Fibroblast of the aortic adventitia (primary cell): Measurements from ENCODE around the gene LRRC4B. TPM values are rescaled to one million over a fixed set of nuclear protein-coding genes. Genes with fewer than 3 reads are reported as not detected.

Source experiments
- DNase-seq: peaks from one replicate; pipeline ENCODE4 v3.0.0-alpha.2; 2010; ENCODE audit warnings: low read depth
- H3K4me3 ChIP-seq: 2 replicates; pipeline ENCODE4 v1.5.1; 2011; ENCODE audit warnings: low read depth, mild to moderate bottlenecking, control low read depth, low read length, moderate library complexity
- total RNA-seq: library from RNA; depleted of rRNA; stranded (reverse); fragments of >200 nt; gene quantifications from 2 replicates; pipeline ENCODE4 v1.2.3, GENCODE V29; 2012; ENCODE audit warnings: low replicate concordance
- TF ChIP-seq, protein P1 (sequence below): IDR thresholded peaks from 2 replicates; pipeline ENCODE4 v1.5.1; 2011; ENCODE audit warnings: mild to moderate bottlenecking, low read length, control low read depth, inconsistent platforms; ENCODE audit not compliant: insufficient read depth

LRRC4B gene
- total RNA-seq, 1 donor, result not detected

DNA sequence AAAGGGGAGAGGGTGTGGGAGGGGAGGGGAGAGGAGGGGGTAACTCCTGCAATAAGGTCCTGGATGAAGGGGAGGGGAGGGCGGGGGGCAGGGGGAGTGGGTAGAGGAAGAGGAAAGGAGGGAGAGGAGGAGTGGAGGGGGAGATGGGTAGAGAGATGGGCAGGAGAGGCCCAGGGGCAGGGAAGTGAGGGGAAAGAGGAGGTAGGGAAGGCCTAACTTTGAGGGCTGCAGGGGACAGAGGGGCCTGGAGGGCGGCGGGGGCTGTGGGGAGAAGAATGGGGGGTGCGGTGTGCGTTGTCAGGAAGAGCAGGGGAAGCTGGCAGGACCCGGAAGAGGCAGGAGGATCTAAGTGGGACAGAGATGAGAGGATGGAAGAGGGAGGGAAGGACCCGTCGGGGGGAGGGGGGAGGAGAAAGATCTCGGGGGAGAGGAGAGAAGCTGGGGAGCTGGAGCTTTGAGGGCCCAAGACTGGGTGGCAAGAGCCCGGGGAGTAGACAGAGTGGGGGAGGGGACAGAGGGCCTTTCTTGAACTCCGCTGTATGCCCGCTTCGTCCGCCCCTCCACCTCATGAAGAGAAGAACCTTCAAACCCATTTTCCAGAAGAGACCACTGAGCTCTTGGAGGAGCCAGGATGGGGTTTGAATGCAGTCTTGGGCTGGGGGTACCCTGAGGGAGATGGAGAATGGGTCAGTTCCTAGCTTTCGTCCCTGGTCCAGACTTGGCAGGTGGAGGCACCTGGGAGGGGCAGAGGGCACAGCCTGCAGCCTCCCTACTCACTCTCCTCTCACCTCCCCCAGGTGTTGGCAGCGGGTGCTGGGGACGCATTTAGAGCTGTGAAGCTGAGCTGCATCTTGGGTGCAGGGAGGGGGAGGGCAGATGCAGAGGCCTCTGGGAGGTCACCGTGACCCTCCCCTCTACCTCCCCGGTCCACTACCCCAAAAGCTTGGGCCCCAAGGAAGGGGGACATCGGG lies 778 bp upstream of the LRRC4B start:
- DNase-seq, result no peak
- H3K4me3 ChIP-seq, result no peak overlapping the region
- TF ChIP-seq, protein P1, sequence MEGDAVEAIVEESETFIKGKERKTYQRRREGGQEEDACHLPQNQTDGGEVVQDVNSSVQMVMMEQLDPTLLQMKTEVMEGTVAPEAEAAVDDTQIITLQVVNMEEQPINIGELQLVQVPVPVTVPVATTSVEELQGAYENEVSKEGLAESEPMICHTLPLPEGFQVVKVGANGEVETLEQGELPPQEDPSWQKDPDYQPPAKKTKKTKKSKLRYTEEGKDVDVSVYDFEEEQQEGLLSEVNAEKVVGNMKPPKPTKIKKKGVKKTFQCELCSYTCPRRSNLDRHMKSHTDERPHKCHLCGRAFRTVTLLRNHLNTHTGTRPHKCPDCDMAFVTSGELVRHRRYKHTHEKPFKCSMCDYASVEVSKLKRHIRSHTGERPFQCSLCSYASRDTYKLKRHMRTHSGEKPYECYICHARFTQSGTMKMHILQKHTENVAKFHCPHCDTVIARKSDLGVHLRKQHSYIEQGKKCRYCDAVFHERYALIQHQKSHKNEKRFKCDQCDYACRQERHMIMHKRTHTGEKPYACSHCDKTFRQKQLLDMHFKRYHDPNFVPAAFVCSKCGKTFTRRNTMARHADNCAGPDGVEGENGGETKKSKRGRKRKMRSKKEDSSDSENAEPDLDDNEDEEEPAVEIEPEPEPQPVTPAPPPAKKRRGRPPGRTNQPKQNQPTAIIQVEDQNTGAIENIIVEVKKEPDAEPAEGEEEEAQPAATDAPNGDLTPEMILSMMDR, result no peak

DNA sequence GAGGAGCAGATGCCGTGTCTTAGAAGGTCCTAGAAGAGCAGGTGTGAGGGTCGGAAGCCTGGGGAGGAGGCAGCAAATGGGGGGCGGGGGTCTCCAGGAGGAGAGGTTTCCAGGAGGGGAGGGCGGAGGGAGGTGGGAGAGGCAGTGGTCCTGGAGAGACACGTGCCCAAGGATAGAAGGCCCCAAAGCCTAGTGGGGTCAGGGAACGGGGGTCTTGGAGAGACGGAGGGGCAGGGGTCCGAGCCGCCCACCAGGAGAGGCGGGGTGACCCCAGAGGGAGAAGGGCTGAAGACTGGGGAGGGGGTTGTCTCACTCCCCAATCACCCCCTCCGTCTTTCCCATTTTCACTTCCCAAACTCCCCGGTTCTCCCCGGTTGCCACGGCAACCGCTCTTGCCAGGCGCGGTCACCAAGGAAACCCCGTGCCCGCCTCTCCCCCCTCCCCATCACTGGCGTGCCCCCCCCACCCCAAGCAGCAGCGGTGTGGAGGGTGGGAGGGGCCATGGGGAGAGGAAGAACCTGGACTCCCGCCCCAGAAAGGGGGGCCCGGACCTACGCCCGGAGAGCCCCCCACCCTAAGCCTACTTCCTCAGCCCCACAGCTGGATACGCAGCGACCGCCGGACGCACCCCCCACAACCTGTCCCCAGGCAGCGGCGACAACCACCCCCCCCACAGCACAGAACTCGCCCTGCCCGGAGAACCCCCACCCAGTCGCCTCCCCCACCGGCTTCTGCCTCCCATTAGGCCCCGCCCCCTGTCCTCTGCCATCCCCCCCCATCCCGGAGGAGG lies 988 bp downstream of the LRRC4B start:
- no peak overlapping the region for H3K4me3 ChIP-seq
- no peak for DNase-seq
- TF ChIP-seq, protein P1, result no peak

DNA sequence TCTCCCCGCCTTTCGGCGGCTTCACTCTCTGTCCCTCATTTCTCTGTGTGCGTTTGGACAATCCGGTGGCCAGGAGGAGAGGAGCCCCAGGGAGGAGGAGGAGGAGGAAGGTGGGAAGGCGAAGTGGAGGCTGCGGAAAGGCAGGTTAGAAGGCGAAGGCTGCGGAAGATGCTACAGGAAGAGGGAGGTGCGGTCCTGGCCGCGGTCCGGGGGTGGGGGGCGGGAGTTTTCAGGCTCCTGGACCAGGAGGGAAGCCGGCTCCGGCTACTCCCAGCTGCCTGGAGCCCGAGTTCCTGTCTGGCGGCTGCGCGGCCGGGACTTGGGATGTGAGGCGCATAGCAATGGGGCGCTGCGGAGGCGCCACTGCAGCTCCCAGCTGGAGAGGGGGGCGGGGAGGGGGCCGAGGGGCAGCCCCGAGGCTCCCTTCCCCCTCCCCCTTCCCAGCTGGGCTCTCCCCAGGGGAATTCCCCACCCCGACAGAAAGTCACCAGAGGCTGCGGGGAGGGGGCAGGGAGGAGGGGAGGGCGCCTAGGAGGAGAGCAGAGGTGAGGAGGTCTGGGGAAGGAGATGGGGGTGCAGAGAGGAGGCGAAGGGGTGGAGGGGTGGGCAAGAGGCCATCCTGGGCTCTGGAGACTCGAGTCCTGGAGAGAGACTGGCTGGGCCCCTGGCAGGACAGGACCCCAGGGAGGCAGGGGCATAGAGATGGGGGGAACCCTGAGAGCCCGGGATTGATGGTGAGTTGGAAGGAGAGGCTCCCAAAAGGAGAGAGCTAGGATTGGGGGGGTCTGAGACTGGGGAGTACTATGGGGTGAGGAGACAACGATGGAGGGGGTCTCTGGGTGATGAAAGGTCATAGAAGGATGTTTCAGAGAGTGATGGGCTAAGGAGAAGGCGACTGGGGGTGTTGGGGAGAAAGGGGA lies 2.0 kb downstream of the LRRC4B start:
- DNase-seq, result no peak
- no peak overlapping the region for H3K4me3 ChIP-seq
- TF ChIP-seq, protein P1, result no peak

DNA sequence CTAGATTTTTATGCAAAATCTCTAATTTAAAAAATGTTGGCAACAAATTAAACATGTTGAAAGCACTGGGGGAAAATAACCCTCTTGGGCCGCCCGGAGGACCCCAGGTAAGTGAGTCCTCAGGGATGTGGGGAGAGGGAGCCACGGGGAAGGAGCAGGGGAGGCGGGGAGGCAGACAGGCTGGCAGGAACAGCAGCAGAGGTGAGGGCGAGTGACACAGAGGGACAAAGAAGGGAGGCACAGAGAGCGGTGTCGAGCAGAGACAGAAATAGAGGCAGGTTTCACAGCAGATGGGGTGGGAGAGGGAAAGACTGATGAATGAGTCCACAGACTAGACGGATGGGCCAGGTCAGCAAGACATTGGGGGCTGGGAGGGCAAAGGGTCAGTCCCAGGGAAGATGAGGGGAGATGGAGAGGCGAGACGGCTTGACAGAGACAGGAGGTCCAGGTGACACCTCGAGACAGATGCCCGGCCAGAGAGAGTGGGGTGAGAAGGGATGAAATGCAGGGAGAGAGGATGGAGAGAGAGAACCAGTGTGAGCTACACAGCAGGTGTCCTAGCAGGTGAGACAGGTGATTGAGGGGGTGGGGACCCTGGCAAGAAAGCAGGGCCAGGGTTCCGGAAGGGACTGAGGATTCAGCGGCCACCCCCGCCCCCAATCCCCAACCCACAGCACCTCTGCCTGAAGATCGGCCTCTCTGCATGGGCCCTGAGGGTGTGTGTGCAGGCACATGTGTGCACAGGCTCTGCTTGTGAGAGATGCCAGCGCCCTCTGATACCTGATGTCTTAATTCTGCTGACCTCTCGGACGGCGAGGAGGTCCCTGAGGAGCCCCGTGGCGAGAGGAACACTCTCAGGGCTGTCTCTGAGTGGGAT lies 3.8 kb downstream of the LRRC4B start:
- TF ChIP-seq, protein P1, result no peak
- no peak for DNase-seq
- H3K4me3 ChIP-seq, result no peak overlapping the region

DNA sequence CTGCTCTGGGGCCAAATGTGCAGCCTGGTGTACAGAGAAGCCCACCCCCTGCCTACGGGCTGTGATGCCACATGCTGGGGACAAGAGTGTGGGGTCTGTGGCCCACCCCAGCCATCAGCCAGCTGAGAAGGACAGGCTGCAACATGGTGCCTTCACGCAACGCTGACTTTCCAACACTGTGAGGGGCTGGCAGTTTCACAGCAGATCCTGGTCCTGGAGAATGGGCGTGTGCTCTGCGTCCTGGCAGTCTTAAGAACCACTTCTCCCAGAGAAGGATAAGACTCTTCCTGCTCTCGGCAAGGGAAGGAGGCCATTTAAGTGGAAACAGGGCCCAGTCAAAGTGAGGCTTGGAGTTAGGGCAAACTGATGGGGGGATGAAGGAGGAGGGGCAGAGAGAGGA lies 4.6 kb downstream of the LRRC4B start:
- TF ChIP-seq, protein P1, result no peak
- no peak for DNase-seq
- H3K4me3 ChIP-seq, result no peak overlapping the region
